Testis (tissue), 2 donors: ENCODE measurements around the gene EXOC4.

Experiments
- CTCF ChIP-seq, 3 experiments: fragments of 450-650 bp in 2 of 3; fragments of 200-600 bp in 1 of 3; sonication (generic) in 1 of 3; IDR thresholded peaks; one replicate each; pipeline ENCODE4 v1.5.1; 2016 to 2019; ENCODE audit warnings: antibody characterized with exemption in 3 of 3, mild to moderate bottlenecking in 2 of 3, moderate library complexity in 1 of 3
- POLR2A ChIP-seq: fragments of 450-650 bp; IDR thresholded peaks from one replicate; pipeline ENCODE4 v1.6.1; 2017; ENCODE audit warnings: antibody characterized with exemption, mild to moderate bottlenecking, moderate library complexity

- TF ChIP-seq POLR2A (no peak), CTCF (IDR thresholded peaks at IDR 0.05) (no peak)
Measured at GRCh38 chr7:133575726-133576440, 323.0 kb downstream of the EXOC4 start.
